ENCODE measurements around the gene RNF148.

RNF148 gene

GRCh38 chr7:122702872-122703510 is at the start of gene RNF148:
Gene RNF148 (minus strand): TSS chr7:122702922. CDS start chr7:122702750, 172 bp downstream.
- no peak for DNase-seq

GRCh38 chr7:122750389-122750788 is 47.7 kb upstream of the RNF148 start:
- DNase-seq, result no peak

GRCh38 chr7:122748195-122748594 is 45.5 kb upstream of the RNF148 start:
- no peak for DNase-seq

- DNase-seq, result no peak
Observed at GRCh38 chr7:122746948-122747347, 44.2 kb upstream of the RNF148 start.

GRCh38 chr7:122743211-122743610 is 40.5 kb upstream of the RNF148 start:
- DNase-seq, result no peak

GRCh38 chr7:122738947-122739346 is 36.2 kb upstream of the RNF148 start:
- DNase-seq, result no peak

- DNase-seq, result no peak
Observed at GRCh38 chr7:122736183-122736582, 33.5 kb upstream of the RNF148 start.

- DNase-seq, result no peak
Observed at GRCh38 chr7:122727759-122728158, 25.0 kb upstream of the RNF148 start.

GRCh38 chr7:122727354-122727753 is 24.6 kb upstream of the RNF148 start:
- no peak for DNase-seq

- no peak for DNase-seq
Observed at GRCh38 chr7:122726881-122727280, 24.2 kb upstream of the RNF148 start.

- DNase-seq, result no peak
Observed at GRCh38 chr7:122724366-122724765, 21.6 kb upstream of the RNF148 start.

- no peak for DNase-seq
Observed at GRCh38 chr7:122719010-122719578, 16.4 kb upstream of the RNF148 start.

- DNase-seq, result no peak
Observed at GRCh38 chr7:122717356-122718089, 14.8 kb upstream of the RNF148 start.

GRCh38 chr7:122715183-122715582 is 12.5 kb upstream of the RNF148 start:
- DNase-seq, result no peak

GRCh38 chr7:122710916-122711315 is 8.2 kb upstream of the RNF148 start:
- DNase-seq, result no peak

GRCh38 chr7:122709930-122710646 is 7.4 kb upstream of the RNF148 start:
- DNase-seq, result no peak

- no peak for DNase-seq
Observed at GRCh38 chr7:122706836-122707235, 4.1 kb upstream of the RNF148 start.

- no peak for DNase-seq
Observed at GRCh38 chr7:122699017-122699416, 3.7 kb downstream of the RNF148 start, which contains the start of gene RNF133. Gene RNF133 (minus strand): TSS chr7:122699117. CDS start chr7:122698918, 199 bp downstream.

- DNase-seq, result no peak
Observed at GRCh38 chr7:122695816-122696215, 6.9 kb downstream of the RNF148 start.

GRCh38 chr7:122694697-122695096 is 8.0 kb downstream of the RNF148 start:
- no peak for DNase-seq

GRCh38 chr7:122692769-122693309 is 9.9 kb downstream of the RNF148 start:
- no peak for DNase-seq

- DNase-seq, result no peak
Observed at GRCh38 chr7:122691569-122692235, 11.0 kb downstream of the RNF148 start.
